ENCODE data around the gene RAPGEF1. TPM values are rescaled to one million over a fixed set of nuclear protein-coding genes. Genes with fewer than 3 reads are reported as not detected.

Gene RAPGEF1
- polyA plus RNA-seq, 1 donor from 2014 or later = 23.6 TPM

GRCh38 chr9:131645078-131645776 lies 94.6 kb downstream of the RAPGEF1 start:
- no peak overlapping the region for H3K27ac ChIP-seq (ENCODE audit: low read length)
- no peaks in the 10 kb centered on the region for H3K79me2 ChIP-seq (replicated peaks; ENCODE audit: insufficient read depth, low read length)

More at GRCh38 chr9:131645078-131645776, 94.6 kb downstream of the RAPGEF1 start:
- Histone ChIP-seq H2AFZ (ENCODE audit: low read depth, low read length) (no peak overlapping the region), H3F3A (ENCODE audit: insufficient read depth, low read length, poor library complexity, severe bottlenecking) (no peaks in the 10 kb centered on the region), H3K4me3 (ENCODE audit: low read length) (no peak overlapping the region), H4K20me1 (ENCODE audit: insufficient read depth) (no peaks in the 10 kb centered on the region), H3K9me2 (ENCODE audit: insufficient read depth, low read length) (no peaks in the 10 kb centered on the region), H3K27me3 (ENCODE audit: insufficient read depth, low read depth, low read length) (no peaks in the 10 kb centered on the region), H3K36me3 (ENCODE audit: insufficient read depth, low read length) (no peaks in the 10 kb centered on the region), H3K9me3 (ENCODE audit: low read length) (no peaks in the 10 kb centered on the region), H3K4me2 (ENCODE audit: low read length) (no peak overlapping the region), H3K9ac (ENCODE audit: low read length) (no peak overlapping the region)
- no peak for TF ChIP-seq MXI1 (conservative IDR thresholded peaks at IDR 0.05; ENCODE audit: poor library complexity, severe bottlenecking)
- TF ChIP-seq EZH2 (IDR thresholded peaks at IDR 0.05; ENCODE audit: borderline replicate concordance, insufficient read depth, low read length, poor library complexity, severe bottlenecking) = no peak
- TF ChIP-seq RAD21 (conservative IDR thresholded peaks at IDR 0.05) = no peak
- no peak for TF ChIP-seq POLR2AphosphoS5 (IDR thresholded peaks at IDR 0.05)
- no peak for TF ChIP-seq EP300 (conservative IDR thresholded peaks at IDR 0.05; ENCODE audit: poor library complexity, severe bottlenecking)
- TF ChIP-seq SMC3 (conservative IDR thresholded peaks at IDR 0.05; ENCODE audit: poor library complexity) = no peak
- no peak for TF ChIP-seq REST (IDR thresholded peaks at IDR 0.05; ENCODE audit: borderline replicate concordance)
- no peak for TF ChIP-seq TAF1 (IDR thresholded peaks at IDR 0.05; ENCODE audit: low read depth)
- TF ChIP-seq CTCF (IDR thresholded peaks at IDR 0.05; ENCODE audit: poor library complexity, severe bottlenecking) = no peak
